ENCODE measurements around the gene CEP89.
"Not testable (repeated sequence)": the region's sequence is repeated elsewhere in the genome, so short reads cannot be mapped to it uniquely, and the experiment has no call there.

CEP89 gene

DNA sequence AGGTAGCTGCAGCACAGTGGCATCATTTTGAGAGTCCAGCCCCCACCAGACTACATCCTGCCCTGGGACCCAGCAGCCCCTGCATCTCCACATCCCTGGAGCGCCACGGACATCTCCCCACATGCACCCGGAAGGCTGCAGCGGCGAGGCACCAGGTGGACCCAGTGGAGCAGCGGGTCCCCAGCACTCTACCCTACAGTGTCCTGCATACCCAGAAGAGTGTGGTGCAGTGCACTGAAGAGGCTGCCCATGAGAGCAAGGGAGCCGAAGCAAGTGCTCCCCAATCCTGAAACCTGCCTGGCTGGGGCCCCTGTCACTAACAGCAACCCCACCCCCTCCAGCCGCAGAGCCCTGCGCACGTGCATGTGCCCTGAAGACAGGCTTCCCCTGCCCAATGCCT lies 80.9 kb downstream of the CEP89 start:
- no peak for DNase-seq

DNA sequence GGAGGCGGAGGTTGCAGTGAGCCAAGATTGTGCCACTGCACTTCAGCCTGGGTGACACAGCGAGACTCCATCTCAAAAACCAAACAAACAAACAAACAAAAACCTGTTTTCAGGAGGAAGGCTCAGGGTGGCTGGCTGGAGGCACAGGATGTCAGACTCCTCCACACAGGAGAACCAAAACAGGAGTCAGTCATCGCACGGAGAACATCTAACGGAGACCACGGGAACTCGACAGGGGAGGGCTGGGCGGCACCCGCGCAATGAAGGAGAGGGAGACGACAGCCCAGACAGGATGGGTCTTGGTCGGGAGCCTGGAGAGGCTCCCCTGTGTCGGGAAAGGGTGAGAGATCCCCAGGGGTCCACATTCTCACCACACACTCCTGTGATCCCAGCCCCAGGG lies 81.4 kb downstream of the CEP89 start:
- no peak for DNase-seq

- DNase-seq, result no peak
These were observed 82.4 kb downstream of the CEP89 start for GRCh38 chr19:32889137-32889934.

- no peak for DNase-seq
These were observed 84.1 kb downstream of the CEP89 start for GRCh38 chr19:32887572-32888215.

DNA sequence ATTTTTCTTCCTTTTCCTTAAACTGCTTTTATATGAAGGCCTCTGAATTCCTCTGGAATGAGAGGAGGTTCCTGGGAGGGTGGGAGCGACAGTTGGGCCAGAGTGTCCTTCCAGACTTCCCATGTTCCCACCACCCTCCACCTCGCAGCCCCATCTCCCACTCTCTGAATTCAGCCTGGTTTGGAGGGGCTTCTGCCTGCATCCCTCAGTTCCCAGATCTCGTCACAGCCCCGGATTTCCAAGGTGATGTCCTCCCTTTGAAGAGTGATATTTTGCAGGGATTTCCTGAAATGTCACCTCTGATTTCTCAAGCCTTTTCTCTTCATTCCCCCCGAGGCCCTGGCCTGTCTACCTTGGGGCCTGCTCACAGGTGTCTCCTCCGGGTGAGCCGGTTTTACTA lies 85.5 kb downstream of the CEP89 start:
- DNase-seq, result no peak

DNA sequence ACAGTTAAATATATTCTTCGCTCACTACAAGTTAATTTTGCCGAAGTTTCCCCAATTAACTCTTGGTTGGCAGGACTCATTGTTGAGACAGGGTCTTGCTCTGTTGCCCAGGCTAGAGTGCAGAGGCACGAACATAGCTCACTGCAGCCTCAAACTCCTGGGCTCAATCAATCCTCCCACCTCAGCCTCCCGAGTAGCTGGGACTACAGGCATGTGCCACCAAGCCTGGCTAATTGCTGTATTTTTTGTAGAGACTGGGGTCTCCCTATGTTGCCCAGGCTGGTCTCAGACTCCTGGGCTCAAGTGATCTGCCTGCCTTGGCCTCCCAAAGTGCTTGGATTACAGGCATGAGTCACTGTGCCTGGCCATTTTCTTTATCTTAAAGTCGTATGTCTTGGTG lies 86.5 kb downstream of the CEP89 start:
- not testable (repeated sequence) for DNase-seq

- no peak for DNase-seq
These were observed 90.0 kb downstream of the CEP89 start for GRCh38 chr19:32881766-32882165.

DNA sequence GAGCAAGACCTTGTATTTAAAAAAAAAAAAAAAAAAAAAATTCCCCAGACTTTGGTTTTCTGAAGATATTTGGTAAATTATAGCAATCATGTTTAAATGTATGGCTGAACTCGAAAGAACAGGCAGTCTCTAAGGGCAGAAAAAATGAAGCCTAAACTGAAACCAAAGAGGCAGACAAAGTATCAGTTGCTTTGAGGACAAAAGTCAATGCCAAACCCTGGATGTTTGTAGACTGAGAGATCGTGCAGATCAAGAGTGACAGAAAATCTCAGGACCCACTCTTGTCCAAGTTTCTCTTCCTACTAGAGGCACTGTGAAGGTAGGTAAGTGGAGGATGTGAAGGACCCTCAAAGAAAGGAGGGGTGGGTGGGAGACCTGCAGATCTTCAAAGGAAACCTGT lies 91.1 kb downstream of the CEP89 start:
- no peak for DNase-seq

- DNase-seq, result no peak
These were observed 92.0 kb downstream of the CEP89 start for GRCh38 chr19:32879741-32880140.

DNA sequence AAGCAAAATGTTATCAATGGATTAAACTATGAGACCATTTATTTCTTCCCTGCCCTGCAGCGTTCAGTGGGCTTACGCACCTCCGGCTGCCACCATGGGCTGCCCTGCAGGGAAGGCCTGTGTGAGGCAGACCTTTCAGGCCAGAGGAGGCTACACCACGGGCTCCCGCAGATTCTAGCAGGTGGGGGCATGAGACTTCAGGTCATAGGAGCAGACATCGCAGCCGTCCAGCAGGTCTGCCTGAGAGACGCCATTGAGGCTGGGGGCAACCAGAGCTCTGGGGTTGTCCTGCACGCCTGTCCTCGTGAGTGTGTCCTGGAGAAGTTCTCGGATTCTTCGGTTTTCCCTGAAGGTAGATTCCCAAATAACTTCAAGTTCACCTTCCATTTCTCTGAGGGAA lies 92.8 kb downstream of the CEP89 start:
- no peak for DNase-seq

DNA sequence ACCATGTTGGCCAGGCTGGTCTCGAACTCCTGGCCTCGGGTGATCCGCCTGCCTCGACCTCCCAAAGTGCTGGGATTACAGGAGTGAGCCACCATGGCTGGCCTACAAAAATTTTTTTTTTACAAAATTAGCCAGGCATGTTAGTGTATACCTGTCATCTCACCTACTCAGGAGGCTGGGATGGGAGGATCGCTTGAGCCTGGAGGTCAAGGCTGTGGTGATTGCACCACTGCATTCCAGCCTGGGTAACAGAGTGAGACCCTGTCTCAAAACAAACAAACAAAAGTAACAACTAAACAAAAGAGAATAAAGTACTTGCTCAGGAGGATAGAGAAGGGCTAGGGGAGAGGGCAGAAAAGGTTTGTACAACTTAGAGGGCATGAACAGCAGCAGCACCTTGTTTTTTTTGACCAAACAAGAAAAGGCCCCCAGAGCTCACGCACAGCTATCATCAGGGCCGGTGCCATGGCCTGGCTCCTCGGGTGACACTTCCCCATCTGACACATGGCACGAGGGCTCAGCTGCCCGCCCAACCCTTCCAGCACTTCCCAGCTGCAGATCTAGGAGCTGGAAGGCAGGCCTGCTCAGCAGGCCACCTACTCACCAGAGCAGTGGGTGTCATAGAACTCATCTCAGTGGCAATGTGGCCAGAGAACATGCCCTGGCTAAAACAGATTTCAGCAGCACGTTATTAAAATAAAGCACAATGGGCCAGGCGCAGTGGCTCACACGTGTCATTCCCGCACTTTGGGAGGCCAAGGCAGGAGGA lies 93.6 kb downstream of the CEP89 start:
- no peak for DNase-seq

DNA sequence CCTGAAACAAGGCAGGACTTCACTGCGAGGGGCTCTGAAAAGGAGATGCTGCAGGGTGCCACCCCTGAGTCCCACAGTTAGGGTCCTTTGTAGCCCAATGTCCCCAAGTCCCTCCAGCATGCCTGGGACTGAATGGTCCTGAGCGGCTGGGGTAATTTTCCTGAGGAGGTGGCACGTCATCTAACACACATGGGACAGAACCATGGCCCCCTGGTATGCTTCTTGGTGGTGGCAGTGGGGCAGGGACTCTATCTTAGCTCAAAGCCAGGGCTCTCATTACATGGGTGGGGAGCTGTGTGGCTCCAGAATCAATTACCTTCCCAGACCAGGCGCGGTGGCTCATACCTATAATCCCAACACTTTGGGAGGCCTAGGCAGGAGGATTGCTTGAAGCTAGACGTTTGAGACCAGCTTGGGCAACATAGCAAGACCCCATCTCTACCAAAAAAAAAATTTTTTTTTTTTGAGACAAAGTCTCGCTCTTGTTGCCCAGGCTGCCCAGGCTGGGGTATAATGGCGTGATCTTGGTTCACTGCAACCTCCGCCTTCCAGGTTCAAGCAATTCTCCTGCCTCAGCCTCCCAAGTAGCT lies 94.3 kb downstream of the CEP89 start:
- DNase-seq, result no peak

- DNase-seq, result peak; percentile 64
These were observed 94.9 kb downstream of the CEP89 start for GRCh38 chr19:32876919-32877285.

DNA sequence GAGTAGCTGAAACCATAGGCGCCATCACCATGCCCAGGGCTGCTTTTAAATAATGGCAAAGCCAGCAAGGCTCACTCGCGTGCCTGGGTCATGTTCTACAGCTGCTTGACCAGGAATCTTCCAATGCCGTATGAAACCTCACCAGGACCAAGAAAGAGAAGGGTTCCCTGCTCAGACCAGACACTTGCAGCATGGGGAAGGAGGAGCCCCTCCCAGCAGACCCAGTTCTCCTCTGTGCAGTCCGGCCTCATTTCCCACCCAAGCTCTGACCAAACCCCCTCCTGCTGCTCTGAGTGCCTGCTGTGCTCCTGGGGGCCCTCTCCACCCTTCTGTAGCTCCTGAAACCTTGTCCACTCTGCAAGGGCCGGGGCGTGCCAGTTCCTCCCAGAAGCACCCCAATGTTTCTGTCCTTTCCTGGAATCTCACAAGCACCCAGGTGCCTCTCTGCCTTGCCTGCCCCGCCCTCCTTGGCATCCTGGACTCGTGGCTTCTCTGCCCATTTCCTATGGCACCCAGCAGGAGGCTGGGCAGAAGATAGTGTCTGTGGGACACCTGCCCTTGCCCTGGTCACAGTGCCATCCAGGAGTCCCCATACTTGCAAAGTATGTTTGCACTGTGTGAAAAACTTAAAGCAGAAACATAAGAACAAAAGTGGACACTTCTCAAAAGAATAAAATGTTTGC lies 95.4 kb downstream of the CEP89 start:
- DNase-seq, result no peak

GRCh38 chr19:32875428-32875827 lies 96.3 kb downstream of the CEP89 start:
- no peak for DNase-seq

- no peak for DNase-seq
These were observed 97.2 kb downstream of the CEP89 start for GRCh38 chr19:32874605-32875004.

- no peak for DNase-seq
These were observed 98.4 kb downstream of the CEP89 start for GRCh38 chr19:32873247-32873959.

DNA sequence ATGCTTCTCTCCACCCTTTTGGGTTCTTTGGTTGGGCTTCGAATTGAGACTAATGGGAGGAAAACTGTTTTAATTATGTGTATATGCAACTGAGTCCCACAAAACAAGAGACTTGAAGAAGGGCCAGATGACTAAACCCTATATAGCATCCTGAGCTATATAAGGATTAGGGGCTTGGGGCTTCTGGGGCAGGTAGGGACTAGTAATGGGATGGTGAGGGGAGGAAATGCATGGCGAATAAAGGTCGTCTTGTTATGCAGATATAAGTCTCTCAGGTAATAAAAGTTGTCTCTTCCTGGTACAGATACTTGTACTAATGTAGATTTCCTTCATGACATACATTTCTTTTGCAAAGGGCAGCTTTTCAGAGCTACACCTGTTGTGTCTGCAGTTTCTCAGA lies 99.4 kb downstream of the CEP89 start:
- no peak for DNase-seq

DNA sequence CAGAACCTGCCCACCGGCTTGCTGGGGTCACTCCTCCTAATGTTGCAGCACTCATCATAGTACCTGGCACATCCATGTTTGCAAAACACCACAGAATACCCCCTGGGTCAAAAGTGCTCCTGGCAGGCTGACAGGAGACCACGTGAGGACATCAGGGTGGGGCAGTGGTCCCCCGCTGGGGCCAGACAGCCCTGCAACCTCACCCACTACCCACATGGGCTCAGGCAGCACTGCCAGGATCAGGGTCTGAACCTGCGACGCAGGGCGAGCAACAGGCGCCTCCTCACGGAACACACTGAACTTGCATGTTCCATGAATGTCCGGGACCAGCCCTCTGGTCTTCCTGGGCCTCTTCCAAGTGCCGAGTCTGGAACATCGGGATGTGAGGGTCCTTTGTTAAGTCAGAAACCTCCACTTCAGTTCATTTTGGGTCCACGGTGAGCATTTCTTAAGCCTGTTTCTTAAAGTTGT lies 100.7 kb downstream of the CEP89 start:
- DNase-seq, result no peak

- DNase-seq, result no peak
These were observed 101.7 kb downstream of the CEP89 start for GRCh38 chr19:32869966-32870573.

GRCh38 chr19:32869369-32869965 lies 102.3 kb downstream of the CEP89 start, which contains the start of gene SLC7A9:
SLC7A9 (minus strand) TSS chr19:32869767; CDS start chr19:32868534, 1,233 bp downstream.
- DNase-seq, result no peak

Data from fibroblast of skin of abdomen (primary cell).